ENCODE results near the gene HPRT1. TPM values are rescaled to one million over a fixed set of nuclear protein-coding genes. Genes with fewer than 3 reads are reported as not detected.

Gene HPRT1
- total RNA-seq, 4 donors from 2014 or later, result 3.0 to 8.8 (median 6.5) TPM

DNA sequence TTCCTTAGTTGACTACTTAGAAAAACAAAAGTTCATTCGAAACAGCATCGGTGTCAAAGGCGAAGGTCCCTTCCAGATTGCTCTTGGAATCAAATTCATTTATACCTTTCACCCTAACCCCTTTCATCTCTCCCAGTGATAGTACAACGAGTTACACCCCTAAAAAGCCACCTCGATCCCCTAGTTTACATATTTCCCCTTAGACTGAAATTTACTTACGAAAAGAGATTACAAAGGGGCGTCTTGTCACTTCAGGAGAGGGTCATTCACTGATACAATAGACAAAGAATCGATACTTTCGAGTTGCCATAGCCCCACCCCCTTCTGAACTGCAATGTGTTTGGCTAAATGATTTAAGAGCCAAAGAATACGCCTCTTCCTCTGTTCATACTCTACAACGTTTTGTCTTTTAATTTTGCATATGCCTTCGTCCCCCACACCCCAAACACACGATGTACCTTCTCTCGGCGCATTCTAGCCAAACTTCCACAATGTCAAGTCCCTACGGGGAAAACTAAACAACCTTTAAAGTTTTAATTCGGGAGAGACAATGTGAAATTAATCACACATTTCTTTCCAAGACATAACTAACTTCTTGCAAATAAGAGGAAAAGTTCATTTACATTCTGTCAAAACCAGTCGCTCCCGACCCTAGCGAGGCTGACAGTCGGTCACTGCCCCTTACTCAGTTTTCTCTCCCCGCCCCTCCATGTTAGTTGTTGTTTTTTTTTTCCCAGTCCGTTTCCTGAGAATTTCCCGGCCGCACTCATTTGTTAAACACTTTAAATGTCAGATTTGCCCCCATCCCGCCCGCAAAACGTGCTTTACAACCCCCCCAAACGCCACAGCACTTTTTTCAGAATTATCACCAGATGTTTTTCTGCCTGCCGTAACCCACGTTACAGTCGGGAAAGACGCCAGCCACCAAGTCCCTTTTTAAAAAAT lies 88.6 kb downstream of the HPRT1 start:
- peak overlapping the region; percentile 50 to 80 (median 70) for H3K27ac ChIP-seq
- no peaks in the 10 kb centered on the region for H3K36me3 ChIP-seq
- no peaks in the 10 kb centered on the region for H3K9me3 ChIP-seq
- H3K4me3 ChIP-seq, result peak overlapping the region; percentile 57 to 70 (median 60)
- no peak for DNase-seq
- TF ChIP-seq, protein P1, sequence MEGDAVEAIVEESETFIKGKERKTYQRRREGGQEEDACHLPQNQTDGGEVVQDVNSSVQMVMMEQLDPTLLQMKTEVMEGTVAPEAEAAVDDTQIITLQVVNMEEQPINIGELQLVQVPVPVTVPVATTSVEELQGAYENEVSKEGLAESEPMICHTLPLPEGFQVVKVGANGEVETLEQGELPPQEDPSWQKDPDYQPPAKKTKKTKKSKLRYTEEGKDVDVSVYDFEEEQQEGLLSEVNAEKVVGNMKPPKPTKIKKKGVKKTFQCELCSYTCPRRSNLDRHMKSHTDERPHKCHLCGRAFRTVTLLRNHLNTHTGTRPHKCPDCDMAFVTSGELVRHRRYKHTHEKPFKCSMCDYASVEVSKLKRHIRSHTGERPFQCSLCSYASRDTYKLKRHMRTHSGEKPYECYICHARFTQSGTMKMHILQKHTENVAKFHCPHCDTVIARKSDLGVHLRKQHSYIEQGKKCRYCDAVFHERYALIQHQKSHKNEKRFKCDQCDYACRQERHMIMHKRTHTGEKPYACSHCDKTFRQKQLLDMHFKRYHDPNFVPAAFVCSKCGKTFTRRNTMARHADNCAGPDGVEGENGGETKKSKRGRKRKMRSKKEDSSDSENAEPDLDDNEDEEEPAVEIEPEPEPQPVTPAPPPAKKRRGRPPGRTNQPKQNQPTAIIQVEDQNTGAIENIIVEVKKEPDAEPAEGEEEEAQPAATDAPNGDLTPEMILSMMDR (IDR thresholded peaks at IDR 0.05 in 4 of 5, conservative IDR thresholded peaks at IDR 0.05 in 1 of 5), result no peak
- TF ChIP-seq POLR2A (IDR thresholded peaks at IDR 0.05), result no peak
- peaks cover 23 to 40% (median 30%) of the 10 kb centered on the region in 3 donors for H3K27me3 ChIP-seq
- peaks cover 0 to 13% of the 10 kb centered on the region in 2 donors for H3K4me1 ChIP-seq
- intact Hi-C loops (cut with DNase I; ENCODE audit: low total_unique reads) (no loop called here), in situ Hi-C loops (cut with MboI; ENCODE audit: low sequenced_read_pairs in 4 of 4) (no loop called here)
- ATAC-seq, result no peak

MicroRNAs within 50 kb of the gene (microRNA counts, 767-probe panel; counts per million panel counts)
- microRNA hsa-miR-424-5p (356 to 448 counts per million in 2 donors), microRNA hsa-miR-450a-5p (448 to 8,171 counts per million in 2 donors), microRNA hsa-miR-450b-3p (356 to 448 counts per million in 2 donors), microRNA hsa-miR-450b-5p (356 to 448 counts per million in 2 donors), microRNA hsa-miR-503 (356 to 448 counts per million in 2 donors), microRNA hsa-miR-542-3p (356 to 448 counts per million in 2 donors), microRNA hsa-miR-542-5p (356 to 448 counts per million in 2 donors)

Small RNA genes lying within 50 kb of the gene (microRNA-seq; reads per million reads assigned to microRNA genes)
- gene MIR424 (ENCODE audit: borderline replicate concordance in 2 of 2) (1,507 to 12,949 reads per million in 2 donors), gene MIR450A1 (ENCODE audit: borderline replicate concordance in 2 of 2) (0 to 12.0 reads per million in 2 donors), gene MIR450A2 (ENCODE audit: borderline replicate concordance in 2 of 2) (1.2 to 28.2 reads per million in 2 donors), gene MIR450B (ENCODE audit: borderline replicate concordance in 2 of 2) (1.2 to 11.1 reads per million in 2 donors), gene MIR503 (ENCODE audit: borderline replicate concordance in 2 of 2) (7.1 to 194 reads per million in 2 donors), gene MIR542 (ENCODE audit: borderline replicate concordance in 2 of 2) (10.6 to 124 reads per million in 2 donors)

Other genes starting within 250 kb of the HPRT1 start
- 1 to 10 TPM in 1 of 4 donors, under 1 TPM in 1, not detected in 2; 0.20 to 1.2 TPM for gene CCDC160, start 223.0 kb upstream of the HPRT1 start, total RNA-seq
- 1 to 10 TPM; 3.8 to 7.2 (median 5.7) TPM for gene PHF6, start 86.9 kb upstream of the HPRT1 start, total RNA-seq
- not detected for gene PLAC1, start 198.3 kb downstream of the HPRT1 start, total RNA-seq